Inflammatory macrophage treated with lipopolysaccharide for 4 hours (primary cell): ENCODE measurements around the gene ADAMTSL3.

Experiments used
- DNase-seq: peaks from one replicate; pipeline ENCODE4 v3.0.0-alpha.2; 2020

Gene ADAMTSL3

GRCh38 chr15:83837945-83838571 lies 184.1 kb downstream of the ADAMTSL3 start:
- DNase-seq = no peak

DNA sequence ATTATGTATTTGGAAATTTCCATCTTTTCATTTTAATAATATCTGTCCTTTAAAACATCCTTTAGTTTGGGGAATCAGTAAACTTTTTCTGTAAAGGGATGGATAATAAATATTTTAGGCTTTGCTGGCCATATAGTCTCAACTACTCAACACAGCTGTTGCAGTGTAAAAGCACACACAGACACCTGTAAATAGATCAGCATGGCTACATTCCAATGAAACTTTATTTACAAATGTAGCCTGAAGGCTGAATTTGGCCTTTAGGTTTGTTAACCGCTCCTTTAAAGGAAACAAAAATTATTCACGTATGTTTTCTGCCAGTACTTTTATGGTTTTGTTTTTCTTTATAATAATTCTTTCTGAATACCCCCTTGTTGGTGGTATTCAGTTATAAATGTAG lies 184.8 kb downstream of the ADAMTSL3 start:
- no peak for DNase-seq

- no peak for DNase-seq
Measured at GRCh38 chr15:83842281-83842680, 188.4 kb downstream of the ADAMTSL3 start.

GRCh38 chr15:83843471-83843871 lies 189.5 kb downstream of the ADAMTSL3 start:
- no peak for DNase-seq

- DNase-seq = no peak
Measured at GRCh38 chr15:83844742-83845141, 190.8 kb downstream of the ADAMTSL3 start.

DNA sequence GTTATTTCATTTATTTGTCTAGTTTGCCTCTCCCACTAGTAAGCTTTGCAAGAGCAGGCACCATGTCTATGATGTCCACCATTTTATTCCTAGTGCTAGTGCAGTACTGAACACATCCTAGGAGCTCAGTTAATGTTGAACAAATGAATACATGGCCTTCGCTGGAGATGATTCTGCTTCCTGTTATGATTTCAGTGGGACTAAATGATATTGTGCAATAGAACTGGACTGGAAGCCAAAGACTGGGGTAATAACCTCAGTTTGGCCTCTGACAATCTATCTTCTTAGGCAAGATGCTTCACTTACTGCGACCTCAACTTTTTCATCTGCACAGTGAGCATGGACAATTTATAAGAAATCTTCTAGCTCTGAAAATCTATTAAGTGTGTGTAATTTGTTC lies 191.3 kb downstream of the ADAMTSL3 start:
- DNase-seq = no peak

- no peak for DNase-seq
Measured at GRCh38 chr15:83846847-83847246, 192.9 kb downstream of the ADAMTSL3 start.

DNA sequence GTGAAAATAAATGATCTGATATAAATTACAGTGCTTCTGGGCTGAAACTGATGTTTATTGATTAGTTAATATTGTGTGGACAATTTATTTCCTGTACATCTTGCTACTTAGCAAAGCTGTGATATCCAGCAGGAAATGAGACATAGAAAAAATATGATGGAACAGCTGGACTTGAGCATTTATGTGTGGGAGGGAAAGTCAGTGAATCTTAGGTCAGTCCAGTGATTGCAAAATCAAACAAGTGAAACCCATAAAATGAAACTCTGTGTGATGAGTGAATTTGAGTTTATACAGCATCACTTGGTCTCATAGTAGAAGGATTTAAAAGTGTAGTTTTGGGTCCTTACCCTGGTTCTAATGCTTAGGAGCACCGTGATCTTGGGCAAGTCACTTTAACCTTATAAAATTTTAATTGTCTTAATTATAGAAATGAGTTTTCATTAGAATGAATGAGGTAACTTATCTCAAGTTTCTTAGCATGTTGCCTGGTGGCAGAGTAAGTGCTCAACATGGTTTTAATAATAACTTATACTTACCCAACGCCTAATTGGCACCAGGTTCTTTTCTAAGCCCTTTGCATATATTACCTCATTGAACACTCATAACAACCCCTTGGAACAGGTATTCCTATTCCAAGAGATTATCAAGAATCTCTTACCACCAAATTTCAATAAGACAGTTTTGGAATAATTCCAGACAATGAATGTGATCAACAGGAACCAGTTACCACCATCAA lies 194.6 kb downstream of the ADAMTSL3 start:
- DNase-seq = peak; percentile 58

DNA sequence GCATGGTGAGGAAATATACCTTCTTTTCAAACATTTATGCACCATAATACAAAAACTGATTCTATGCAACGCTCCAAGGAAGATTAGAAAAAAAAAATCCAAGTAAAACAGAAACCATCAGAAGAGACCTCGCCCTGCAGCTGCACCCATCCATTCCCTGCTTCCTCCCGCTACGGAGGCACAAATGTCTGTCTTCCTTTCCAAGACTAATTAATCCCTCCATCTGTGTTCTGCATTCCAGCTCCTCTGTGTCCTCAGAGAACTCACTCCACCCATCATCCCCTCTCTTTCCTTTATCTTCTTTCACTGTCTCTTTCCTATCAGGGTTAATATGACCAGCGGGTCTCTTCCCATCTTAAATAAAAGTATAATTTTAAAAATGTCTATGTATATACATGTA lies 196.1 kb downstream of the ADAMTSL3 start:
- no peak for DNase-seq

GRCh38 chr15:83850501-83851245 lies 196.8 kb downstream of the ADAMTSL3 start:
- no peak for DNase-seq

DNA sequence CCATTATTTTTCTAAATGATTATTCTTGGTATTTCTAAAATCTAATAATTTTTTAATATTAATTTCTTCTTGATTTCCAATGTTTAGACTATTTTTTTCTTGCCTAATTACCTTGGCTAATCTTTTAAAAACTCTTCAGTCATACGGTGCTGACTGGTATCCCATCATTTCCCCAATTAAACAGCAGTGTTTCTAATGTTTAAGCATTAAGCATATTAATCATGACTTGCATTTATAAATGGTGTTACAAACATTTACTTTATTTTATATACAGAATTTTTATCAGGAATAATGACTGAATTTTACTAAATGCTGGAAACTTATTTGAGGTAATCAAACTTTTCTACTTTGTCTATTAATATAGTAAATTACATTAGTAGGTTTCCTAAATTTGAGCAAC lies 199.3 kb downstream of the ADAMTSL3 start:
- no peak for DNase-seq

DNA sequence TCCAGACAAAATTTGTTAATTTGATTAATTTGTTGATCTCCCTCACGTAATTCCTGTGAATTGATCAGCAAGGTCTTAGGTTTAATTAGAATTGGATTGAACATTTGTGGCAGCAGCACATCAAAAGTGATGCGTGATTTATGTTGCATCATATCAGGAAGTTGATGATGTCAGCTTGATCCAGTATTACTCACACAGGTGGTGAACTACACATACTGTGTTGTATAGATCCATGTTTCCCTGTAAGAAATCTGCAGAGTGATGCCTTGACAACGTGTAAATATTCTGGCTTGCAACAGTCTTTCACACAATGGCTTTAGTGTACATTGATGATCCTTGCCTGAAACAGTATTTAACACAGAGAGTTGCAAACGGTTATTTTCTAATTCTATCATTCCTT lies 200.4 kb downstream of the ADAMTSL3 start:
- no peak for DNase-seq

DNA sequence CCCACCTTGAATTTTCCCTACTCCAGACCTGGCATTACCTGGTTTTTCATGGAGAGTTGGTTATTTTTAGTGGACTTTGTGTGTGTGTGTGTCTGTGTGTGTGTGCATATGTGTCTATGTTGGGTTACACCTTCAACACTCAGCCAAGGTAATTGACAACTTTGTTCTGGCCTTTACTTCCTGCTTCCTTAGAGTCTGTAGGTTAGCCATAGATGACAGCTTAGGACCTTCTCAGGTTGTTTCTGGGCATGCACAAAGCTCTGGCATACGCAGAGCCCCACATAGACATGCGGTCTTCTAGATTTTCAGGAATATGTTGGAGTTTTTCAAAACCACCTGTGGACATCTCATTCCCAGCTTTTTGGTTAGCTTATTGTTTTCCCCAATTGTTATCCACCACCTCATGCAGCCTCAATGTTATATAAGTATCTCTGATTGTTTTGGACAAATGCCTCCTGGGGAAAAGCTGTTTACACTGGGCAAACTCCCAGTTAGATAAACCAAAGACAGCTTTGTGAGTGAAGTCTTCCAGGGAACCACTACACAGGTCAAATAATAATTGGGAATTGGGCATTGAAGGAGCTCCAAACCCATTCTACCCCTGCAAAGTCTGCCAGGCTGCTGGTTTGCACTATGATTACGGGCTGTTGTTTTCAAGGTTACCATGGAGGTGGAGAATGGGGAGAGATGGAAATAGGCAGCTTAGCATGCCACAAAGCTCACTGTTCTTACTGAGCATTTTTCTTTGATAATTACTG lies 201.2 kb downstream of the ADAMTSL3 start:
- DNase-seq = no peak

DNA sequence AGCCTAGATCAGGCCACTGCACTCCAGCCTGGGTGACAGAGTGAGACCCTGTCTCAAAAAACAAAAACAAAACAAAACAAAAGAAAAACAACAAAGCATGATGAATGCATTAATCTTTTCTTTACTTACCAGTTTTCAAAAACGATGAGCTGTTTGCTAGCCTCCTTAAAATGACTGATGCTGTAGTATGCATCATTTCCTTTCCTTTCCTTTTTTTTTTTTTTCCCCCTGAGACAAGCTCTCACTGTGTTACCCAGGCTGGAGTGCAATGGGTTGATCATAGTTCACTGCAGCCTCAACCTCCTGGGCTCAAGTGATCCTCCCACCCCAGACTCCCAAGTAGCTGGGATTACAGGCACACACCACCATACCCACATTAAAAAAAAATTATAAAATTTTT lies 202.0 kb downstream of the ADAMTSL3 start:
- DNase-seq = no peak

DNA sequence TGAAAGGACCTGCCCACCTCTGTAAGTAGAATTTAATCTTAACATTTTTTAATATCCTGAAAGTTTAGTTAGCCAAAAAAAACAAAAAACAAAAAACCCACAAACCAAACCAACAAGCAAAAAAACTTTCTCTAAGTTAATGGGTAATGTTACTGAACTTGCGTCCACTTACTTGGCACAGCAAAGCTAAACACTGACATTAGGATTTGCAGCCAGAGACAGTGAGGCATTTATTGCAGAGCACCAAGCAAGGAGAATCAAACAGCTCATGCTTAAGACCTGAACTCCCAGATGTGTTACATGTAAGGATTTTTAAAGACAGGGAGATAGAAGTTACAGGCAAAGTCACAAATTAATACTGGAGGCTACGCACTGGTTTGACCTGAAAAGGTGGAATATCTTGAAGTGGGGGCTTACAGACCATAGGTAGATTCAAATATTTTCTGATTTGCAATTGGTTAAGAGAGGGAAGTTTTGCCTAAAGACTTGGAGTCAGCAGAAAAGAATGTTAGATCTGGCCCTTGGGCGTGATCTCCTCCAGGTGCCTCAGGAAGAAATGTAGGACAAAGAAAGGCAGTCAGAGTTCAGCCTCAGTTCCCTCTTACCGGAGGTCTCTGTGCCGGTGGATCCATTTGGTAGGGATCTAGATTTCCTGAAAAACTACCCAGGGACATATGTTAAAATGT lies 205.0 kb downstream of the ADAMTSL3 start:
- no peak for DNase-seq

GRCh38 chr15:83866692-83867091 lies 212.8 kb downstream of the ADAMTSL3 start:
- DNase-seq = no peak

DNA sequence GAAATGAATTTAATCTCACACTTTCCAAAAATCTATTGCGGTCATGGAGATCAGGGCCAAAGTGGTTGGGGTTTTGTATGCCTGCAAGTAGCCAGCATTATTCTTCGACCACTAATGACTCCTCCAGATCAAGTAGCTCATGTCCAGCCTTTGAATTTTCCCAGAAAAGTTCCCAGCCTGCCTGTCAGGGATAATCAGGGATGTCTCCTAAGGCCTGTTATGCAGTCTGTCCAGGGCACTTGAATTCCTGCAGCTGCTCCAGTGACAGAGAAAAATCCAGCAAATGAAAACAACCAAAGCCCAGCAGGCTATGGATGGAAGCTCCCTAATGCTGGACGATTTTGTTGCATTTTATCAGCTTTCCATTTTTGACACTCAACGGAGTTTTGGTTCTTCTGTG lies 215.4 kb downstream of the ADAMTSL3 start:
- DNase-seq = no peak

DNA sequence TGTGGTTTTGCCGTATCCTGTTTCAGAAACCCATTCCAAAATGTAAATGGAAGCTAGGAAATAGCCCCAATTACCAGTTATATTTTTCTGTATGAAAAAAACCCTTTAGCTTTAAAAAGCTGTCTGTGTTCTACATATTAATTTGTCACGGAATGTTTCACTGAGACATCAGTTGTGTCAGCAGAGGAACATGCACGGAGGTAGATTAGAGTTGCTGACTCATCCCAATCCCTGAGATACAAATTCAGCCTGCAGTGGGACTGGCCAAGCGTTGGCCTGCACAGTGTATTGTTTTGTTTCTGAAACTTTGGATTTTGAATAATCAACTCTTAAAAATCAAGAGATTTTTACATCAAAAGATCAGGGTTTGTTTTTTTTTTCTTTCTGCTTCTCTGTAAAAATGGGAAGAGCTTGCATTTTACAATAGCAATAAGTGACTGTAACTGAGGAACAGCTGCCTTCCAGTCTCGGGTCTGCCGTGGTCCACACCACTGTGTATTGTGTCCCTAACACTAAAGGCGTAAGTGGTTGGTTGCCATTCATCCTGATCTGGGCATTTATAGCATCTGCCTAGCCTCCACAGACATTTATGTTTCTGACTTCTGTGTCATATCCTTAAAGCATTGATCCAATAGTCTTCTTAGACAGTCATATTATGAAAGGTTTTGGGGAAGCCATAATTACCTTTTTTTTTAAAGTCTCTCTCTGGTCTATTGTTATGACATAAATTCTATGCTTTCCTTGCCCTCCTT lies 218.1 kb downstream of the ADAMTSL3 start:
- no peak for DNase-seq

- DNase-seq = no peak
Measured at GRCh38 chr15:83873966-83874365, 220.0 kb downstream of the ADAMTSL3 start.

- no peak for DNase-seq
Measured at GRCh38 chr15:83880529-83880928, 226.6 kb downstream of the ADAMTSL3 start.

GRCh38 chr15:83881156-83881555 lies 227.2 kb downstream of the ADAMTSL3 start:
- no peak for DNase-seq

DNA sequence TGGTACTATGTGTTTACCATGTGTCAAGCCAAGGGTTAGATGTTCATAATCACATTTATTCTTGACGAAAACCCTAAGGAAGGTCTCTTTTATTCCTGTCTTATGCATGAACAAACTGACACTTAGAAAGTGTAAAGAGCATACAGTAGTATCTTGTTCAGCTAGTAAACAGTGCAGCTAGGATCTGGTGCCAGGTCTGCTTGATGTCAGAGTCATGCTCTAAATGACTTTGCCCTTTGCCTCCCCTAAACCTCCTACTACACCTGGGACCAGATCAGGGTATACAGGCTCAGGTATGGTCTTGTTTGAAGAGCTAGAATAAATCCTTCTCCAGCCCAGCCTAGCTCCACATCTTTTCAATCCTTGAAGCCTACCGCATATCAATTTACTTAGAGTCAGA lies 232.4 kb downstream of the ADAMTSL3 start:
- DNase-seq = no peak
